GM20431 (cell line): ENCODE results near the gene PRELID1.
"Not testable (repeated sequence)": the region's sequence is repeated elsewhere in the genome, so short reads cannot be mapped to it uniquely, and the experiment has no call there.

Experiments
- in situ Hi-C: fragments of 300-500 bp; cut with MseI, MboI; formaldehyde crosslinking; loops from one replicate; pipeline ENCODE4 v1.15.0; 2020; ENCODE audit warnings: low sequenced_read_pairs; ENCODE audit not compliant: unreplicated experiment

PRELID1 gene

DNA sequence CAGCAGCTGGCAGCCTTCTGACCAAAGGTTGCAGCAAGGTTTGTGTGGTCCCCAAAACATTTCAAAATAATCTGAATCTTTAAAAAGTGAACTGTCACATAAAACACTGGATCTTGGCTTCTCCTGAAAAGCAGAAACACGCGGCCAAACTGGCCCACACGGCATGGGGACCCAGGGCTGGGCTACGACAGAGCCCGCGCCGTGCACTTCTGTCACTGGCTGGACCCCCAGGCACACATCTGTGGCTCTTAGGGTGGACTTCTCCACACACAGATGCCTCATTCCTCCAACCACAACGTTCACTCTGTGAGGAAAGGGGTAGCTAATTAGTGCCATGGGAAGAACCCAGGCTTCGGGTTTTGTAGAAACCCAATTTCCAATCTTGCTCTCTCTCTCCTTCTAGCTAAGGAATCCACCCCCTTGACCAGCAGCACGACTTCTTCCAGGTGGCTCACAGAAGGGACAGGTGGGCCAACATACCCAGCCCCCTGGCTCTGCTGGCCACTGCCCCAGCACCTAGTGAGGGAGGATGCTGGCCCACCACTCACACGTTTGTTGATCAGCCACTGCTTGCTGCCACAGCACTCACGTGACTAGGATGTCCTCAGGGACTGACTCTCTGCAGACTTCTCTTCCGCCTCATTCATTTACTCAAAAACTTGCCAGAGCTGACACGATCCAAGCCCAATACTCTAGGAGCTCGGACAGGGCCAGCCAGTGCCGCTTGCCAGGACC lies 30.0 kb downstream of the PRELID1 start:
- in situ Hi-C loops = no loop called here

DNA sequence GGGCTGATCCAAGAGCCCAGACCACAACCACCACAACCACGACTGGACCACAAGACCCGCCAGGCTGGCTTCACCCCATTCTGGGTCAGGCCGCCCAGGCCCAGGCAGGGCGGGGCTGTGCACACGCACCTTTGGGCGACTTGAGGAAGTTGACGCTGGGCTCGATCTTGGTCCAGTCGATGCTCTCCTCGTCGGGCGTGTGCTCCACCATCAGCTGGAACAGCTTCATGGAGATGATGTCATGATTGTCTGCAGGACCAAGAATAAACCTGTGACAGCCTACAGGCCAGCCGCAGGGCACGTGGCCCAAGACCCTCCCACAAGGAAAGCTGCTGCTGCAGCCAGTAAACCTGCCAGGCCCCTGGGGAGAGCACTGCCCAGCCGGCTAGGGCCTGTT lies 30.6 kb downstream of the PRELID1 start:
- in situ Hi-C loops = no loop called here

DNA sequence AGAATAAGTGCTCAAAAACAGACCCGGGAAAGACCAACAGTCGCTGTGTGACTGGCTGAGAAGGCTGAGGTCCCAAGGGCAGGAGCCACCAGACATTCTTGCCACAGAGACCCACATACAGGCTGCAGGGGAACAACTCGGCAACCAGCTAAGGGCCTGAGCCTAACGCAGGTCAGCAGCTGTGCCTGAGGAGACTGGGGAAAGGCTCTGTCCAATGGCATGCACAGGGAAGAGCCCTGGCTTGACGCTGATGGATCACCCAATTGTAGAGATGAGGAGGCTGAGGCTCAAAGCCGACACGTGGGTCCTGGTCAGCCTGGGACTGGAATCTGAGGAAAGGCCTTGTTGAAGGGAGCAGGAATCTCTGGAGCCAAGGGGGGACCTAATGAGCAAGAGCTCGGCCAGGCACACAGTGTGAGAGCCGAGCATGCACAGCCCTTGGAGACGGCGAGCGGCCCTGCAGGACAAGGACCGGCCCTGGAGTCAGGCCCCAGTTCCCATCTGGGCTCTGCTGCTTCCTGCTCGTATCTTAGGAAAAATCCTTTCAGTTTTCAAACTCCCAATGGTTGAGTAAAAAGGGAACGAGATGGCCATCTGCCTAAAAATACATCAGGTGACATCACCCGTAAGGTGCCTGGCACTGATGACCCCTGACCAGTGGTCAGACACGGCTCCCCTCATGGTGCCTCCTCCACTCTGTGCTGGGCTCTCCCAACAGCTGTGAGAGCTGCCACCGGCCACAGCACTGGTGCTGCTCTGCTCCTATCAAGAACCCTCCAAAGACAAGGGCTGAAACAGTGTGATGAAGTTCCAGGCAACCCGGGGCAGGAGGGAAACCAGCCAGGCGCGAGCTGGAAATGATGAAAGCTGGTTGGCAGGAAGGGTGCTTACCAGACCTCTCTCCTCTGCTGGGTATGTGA lies 31.4 kb downstream of the PRELID1 start:
- in situ Hi-C loops = no loop called here

DNA sequence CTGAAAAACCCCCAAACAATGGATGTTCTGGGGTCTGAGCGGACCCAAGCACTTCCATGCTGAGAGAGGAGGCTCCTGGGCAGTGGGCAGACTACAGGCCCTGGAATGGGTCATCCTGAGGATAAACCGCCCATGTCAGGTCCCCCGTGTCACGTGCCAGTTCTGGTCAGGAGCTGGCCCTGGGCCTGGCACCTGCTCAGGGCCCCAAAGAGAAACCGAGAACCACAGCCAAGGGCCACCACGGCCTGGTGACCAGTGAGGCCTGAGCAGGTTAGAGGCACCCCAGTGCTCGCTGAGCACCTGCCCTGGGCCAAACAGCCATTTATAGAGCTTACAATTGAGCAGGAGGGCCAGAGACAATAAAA lies 32.1 kb downstream of the PRELID1 start:
- in situ Hi-C loops = no loop called here

DNA sequence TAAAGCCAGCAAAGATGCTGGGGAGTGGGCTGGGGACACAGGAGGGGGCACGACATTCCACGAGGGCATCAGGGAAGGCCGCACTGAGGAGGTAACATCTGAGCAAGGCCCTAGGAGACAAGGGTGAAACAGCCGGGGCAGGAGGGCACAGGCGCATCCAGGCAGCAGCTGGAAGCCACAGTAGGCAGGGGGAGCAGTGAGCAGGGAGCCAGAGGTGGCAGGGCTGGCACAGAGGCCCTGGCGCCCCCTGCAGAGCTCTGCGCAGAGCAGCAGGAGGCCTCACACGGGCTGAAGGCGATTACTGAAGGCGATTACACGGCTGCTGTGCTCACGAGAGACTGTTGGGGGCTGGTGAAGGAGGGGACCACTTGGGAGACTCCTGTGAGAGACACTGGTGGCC lies 32.5 kb downstream of the PRELID1 start:
- in situ Hi-C loops = no loop called here

DNA sequence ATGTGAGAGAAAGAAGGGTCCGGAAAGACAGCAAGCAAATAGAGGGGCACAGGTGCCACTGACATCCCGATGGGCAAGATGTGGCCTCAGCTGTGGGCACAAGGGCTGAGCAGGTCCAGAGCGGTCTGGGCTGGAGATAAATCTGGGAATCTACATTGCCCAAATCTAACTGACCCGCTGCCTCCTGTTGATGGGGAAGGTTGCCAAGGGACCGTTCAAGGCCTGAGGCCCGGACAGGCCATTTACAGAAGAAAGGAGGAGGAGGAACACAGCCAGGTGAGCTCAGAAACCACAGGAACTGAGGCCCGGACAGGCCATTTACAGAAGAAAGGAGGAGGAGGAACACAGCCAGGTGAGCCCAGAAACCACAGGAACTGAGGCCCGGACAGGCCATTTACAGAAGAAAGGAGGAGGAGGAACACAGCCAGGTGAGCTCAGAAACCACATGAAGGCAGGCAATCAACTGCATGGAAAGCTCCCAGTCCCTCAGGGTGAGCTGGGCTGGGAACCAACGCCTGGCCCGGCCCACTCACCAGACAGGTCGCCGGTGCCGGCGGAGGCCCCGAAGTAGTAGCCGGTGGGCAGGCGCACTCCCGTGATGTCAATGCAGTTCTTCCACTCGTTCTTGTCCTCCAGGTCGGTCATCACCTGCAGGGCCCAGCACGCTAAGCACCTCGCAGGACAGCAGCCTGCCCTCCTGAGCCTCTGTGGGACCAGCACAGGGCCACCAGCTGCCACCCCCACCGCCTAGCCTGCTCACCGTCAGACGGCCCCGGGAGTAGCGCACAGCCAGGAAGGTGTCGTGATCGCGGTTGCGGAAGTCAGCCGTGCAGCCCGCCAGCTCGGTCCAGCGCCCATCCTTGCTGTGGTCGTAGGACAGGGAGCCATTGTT lies 33.2 kb downstream of the PRELID1 start:
- in situ Hi-C loops = no loop called here

DNA sequence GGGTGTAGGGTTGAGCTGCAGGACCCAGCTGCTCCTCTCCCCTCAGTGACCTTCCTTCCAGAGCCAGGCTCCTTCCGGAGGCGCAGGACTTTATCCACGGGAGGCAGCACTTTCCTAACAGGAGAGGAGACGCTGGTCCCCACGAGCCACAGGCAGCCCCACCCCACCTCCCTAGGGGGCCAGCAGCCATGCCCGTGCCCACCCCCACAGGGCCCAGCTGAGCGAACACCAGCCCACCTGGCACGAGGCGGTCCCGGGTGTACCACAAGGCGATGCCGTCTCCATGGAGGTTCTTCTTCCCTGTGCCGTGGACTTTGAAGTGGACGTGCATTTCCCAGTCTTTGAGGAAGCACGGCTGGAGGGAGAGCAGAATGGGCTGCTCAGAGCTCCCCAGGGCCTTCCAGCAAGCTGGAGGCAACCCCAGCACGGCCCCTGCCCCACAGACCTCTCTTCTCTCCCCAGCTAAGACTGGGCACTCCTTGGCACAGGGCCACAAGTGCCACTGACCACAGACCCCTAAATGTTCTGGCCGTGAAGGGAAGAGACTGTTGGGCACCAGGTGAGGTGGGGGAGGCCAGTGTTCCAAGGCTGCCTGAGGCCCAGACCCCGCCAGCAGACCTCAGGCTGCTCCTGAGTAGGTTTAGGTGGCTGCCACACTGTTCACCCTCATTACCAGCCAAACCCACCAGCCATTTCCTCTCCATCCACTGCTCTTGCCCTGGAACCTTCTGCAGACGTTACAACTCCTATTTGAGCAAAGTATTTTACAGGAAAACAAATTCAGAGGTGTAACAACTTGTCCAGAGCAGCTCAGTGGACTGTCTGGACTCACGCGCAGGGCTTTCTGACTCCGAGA lies 34.9 kb downstream of the PRELID1 start:
- in situ Hi-C loops = no loop called here

DNA sequence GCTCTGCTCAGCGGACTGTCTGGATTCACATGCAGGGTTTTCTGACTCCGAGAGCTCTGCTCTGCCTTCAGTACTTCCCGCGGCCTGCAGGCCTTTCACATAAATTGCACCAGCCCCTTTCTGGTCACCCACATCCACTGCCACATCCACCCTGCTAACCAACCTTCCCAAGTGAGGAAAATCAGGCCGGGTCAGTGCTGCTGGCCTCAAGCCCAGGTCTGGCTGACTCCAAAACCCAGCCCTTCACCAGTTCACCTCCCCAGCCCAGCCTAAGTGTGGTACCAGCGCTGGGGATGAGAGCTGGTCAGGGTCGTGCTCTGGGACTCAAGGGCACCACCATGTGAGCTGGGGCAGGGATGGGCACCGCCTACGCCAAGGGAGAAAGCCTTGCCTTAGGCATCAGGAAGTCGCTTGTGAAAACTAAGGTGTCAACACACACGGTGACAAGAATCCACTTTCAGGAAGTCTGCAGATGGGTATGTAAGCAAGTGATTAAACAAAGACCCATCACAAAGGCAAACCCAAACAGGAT lies 35.6 kb downstream of the PRELID1 start:
- in situ Hi-C loops = no loop called here

DNA sequence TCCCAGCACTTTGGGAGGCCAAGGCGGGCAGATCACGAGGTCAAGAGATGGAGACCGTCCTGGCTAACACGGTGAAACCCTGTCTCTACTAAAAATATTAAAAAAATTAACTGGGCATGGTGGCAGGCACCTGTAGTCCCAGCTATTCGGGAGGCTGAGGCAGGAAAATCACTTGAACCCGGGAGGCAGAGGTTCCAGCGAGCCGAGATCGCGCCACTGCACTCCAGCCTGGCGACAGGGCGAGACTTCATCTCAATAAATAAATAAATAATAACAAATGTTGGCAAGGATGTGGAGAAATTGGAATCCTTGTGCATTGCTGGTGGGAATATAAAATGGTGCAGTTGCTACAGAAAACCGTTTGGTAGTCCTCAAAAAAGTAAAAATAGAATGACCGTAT lies 39.4 kb downstream of the PRELID1 start:
- in situ Hi-C loops = not testable (repeated sequence)

DNA sequence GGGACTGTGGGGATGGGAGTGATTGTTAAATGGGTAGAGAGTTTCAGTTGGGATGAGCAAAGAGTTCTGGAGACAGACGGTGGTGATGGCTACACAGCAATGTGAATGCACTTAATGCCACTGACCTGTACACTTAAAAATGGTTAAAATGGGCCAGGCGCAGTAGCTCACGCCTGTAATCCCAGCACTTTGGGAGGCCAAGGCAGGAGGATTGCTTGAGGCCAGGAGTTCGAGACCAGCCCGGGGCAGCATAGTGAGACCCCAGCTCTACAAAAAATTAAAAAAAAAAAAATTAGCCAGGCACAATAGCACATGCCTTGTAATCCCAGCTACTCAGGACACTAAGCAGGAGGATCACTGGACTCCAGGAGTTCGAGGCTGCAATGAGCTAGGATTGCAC lies 40.2 kb downstream of the PRELID1 start:
- in situ Hi-C loops = no loop called here

DNA sequence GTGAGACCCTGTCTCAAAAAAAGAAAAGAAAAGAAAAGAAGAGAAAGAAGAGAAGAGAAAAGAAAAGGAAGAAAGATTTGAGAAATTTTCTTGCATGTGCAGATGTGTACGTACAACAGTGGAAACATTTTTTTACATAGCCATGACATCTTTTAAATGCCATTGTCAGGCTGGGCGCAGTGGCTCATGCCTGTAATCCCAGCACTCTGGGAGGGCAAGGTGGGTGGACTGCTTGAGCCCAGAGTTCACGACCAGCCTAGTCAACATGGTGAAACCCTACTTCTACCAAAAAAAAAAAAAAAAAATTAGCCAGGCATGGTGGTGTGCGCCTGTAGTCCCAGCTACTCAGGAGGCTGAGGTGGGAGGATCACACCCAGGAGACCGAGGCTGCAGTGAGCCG lies 41.3 kb downstream of the PRELID1 start:
- in situ Hi-C loops = no loop called here

DNA sequence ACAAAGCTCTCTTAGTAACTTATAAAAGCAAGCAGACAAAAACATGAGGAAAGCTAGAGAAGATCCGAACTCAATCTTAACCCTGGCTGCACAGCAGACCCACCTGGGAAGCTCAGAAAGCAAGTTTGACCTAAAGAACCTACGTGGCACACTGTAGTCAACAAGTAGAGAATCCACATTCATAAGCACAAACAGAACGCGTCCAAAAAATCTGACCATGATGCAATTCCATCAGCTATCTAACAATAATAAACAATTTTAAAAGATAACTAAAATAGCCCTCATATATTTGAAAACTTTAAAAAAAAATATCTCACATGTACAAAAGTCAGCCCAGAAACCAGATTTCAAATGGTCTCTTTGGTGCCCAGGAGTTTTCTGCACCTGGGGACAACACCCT lies 43.2 kb downstream of the PRELID1 start:
- in situ Hi-C loops = no loop called here

DNA sequence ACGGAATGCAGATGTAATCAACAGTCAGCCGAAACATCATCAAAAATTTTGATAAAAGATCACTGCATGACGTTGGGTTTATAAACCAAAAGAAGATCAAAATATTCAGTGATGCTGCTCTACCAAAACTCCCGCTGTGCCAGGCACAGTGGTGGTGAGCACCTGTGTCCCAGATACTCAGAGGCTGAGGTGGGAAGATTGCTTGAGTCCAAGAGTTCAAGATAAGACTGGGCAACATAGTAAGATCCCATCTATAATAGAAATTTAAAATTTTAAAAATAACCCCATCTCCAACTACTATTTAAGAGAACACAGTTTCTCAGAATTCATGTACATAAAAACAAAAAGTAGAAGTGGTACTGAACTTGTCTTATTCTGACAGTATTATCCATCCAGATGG lies 44.1 kb downstream of the PRELID1 start:
- in situ Hi-C loops = no loop called here

DNA sequence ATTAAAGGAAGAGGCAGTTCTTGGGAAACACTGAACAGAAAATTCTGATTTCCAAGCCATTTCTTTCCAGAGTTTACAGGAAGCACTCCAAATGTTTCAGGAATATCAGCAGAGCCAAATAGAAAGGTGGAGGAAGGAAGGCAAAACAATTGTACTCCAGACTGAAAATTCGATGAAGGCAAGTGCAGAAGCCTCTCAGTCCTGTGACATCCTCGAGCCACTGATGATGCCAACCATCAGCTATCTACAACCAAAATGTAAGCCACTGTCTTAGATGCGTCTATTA lies 45.7 kb downstream of the PRELID1 start:
- in situ Hi-C loops = no loop called here

DNA sequence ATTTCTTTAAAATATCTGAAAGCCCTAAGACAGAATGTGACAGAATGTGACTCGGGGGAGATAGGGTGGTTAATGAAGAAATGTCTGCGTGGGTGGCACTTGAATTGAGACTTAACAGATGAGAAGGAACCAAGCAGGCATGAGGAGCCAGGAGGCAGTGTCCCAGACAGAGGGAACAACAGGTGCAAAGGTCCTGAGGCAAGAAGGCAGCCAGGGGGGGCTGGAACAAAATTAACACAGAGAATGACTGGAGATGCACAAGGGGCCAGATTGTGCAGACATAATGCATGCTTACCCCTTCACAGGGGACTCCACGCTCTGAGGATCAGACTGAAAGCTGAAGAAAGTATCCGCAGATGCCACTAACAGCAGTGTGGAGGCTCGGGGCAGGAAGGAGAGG lies 46.2 kb downstream of the PRELID1 start:
- in situ Hi-C loops = no loop called here

DNA sequence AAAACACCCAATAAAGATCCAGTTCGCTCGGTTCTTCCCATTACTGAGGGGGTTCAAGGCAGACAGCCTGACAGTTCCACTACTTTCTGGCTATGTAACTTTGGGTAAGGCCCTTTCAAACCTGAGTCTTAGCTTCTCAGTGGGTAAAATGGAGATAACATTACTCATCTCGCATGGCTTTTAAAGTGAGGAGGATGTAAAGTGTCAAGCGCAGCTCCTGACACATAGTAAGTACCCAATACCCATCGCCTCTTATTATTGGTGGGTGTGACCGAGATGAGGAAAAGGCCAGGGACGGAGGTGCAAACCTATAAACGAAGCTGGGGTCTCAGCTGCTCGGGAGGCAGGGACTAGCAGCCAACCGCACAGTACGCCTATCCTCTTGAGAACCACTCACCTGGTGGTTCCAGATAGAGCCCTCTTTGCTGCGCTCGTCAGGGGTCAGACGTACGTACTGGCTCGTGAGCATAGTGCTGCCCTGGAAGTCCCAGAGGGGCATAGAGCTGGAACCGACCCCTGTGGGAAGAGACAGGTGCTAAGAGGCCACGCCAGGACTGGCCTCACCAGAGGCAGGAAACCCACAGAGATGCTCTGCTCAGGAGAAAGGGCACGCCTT lies 47.3 kb downstream of the PRELID1 start:
- in situ Hi-C loops = no loop called here

DNA sequence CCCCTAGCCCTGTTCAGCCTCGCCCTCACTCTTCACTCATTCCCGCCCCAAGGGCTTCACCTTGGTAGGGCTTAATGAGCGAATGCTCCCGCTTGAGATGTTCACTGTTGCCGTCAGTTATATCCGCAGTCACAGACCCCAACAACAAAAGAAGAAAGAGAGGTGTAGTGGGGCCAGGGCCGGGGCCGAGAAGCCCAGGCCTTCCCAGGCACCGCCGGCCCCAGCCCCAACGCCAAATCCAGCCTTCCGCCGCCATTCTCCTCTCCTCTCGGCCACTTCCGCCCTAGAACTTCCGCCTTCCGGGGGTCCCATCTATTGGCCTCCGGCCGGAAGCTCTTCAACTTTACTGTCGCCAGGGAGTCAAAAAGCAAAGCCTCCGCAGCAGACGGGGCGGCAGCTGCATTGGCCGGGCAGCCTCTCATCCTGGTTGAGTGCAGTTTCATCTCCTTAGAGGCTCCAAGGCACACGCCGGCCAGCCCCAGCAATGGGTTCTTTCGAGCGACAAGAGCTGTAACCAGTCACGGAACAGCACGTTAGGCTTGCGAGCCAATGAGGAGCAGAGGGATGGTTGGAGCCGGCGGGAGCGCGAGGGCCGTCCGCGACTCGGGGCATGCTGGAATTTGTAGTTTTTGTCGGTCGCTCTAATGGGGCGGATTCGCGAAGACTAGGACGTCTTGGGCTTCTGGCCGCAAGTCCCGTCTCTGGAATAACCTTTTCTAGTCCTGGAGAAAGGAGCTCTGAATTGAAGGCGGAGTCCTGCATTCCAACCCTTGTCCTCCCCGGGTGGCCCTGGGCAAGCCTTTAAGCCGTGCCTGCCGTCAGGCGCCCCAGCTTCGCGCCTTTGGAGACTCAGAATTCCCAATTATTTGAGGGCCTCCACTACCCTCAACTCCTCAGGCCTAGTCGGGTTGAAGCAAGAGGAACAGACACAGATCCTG lies 48.1 kb downstream of the PRELID1 start, which contains the start of gene LMAN2:
TSS of gene LMAN2 (minus strand) at position 277 of the 938 bp plus-strand sequence. CDS start at position 256, 21 bp downstream.
- in situ Hi-C loops = no loop called here

DNA sequence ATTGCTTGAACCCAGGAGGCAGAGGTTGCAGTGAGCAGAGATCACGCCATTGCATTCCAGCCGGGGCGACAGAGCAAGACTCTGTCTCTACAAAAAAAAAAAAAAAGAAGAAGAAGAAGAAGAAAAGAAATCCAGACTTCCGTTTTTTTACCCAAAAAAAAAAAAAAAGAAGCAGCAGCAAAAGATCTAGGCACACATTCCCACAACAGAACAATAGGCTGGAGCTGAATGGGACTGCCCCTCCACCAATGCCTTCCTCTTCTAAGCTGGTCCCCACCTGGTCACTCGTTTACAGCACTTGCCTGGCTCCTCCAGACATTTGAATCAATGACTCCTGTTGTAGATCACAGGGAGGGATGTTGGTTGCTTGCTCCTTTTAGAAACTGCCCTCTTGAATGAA lies 49.5 kb downstream of the PRELID1 start:
- in situ Hi-C loops = no loop called here
